IPS DF 6.9 (cell line): ENCODE results near the gene ZNF385D.

Source experiments
- DNase-seq: peaks from one replicate; pipeline ENCODE4 v3.0.0-alpha.2; 2013; ENCODE audit warnings: low read depth, low spot score
- H3K27ac ChIP-seq: one replicate; pipeline ENCODE4 v1.5.1; 2013; ENCODE audit warnings: low read length, control low read depth
- H3K27me3 ChIP-seq: 2 replicates; pipeline ENCODE4 v1.6.1; 2013; ENCODE audit warnings: mild to moderate bottlenecking, low read length; ENCODE audit not compliant: control insufficient read depth, insufficient read depth
- H3K36me3 ChIP-seq: 2 replicates; pipeline ENCODE4 v1.6.1; 2013; ENCODE audit warnings: low read length; ENCODE audit not compliant: control insufficient read depth, insufficient read depth
- H3K4me1 ChIP-seq: 2 replicates; pipeline ENCODE4 v1.6.1; 2013; ENCODE audit warnings: low read length; ENCODE audit not compliant: control insufficient read depth, insufficient read depth
- H3K4me3 ChIP-seq: 2 replicates; pipeline ENCODE4 v1.5.1; 2013; ENCODE audit warnings: mild to moderate bottlenecking, low read length
- H3K9me3 ChIP-seq: 2 replicates; pipeline ENCODE4 v1.6.1; 2013; ENCODE audit warnings: low read length, inconsistent platforms; ENCODE audit not compliant: control insufficient read depth, insufficient read depth
- WGBS: extraction: QIAGEN DNeasy Blood & Tissue Kit; methylation state at CpG from one replicate; pipeline ENCODE4 v1.1.7; 2013; ENCODE audit warnings: mixed read lengths, missing lambda C conversion rate; ENCODE audit not compliant: insufficient read length, insufficient coverage; 5-methylcytosine and 5-hydroxymethylcytosine counted together

ZNF385D gene

DNA sequence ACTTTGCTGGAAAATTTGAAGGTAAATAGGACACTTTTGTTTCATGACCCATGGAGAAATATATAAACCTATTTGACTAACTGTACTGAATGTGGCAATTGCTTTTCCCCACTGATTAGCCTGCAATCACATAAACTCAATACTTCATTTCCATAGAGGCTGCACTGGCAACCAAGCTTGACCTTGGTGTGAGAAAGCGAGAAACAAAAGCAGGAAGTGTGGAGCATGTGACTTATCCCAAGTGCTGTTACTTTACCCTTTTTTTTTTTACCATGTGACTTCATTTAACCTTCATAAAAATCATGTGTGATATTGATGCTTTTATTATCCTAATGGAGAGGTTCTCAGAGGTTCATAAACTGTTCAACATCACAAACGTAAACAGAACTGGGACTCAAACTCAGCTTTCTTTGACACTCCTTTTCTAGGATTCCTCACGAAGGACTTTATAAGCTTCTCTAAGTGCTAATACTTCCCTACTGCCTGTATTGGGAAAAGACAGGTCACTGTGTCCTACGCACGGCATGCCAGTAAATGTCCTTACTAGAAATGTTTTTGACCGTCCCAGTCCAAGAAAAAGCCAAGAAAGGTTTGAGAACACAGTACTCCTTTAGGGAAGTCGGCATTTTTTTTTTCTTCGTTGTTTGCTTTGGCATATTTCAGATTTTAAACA is 34.9 kb upstream of the ZNF385D start:
- no peaks in the 10 kb centered on the region for H3K4me1 ChIP-seq
- H3K27me3 ChIP-seq = no peaks in the 10 kb centered on the region
- WGBS = no CpG with 5 or more reads among the region's 8 CpGs
- no peaks in the 10 kb centered on the region for H3K36me3 ChIP-seq
- no peak overlapping the region for H3K4me3 ChIP-seq
- no peak for DNase-seq
- no peak overlapping the region for H3K27ac ChIP-seq
- no peaks in the 10 kb centered on the region for H3K9me3 ChIP-seq

DNA sequence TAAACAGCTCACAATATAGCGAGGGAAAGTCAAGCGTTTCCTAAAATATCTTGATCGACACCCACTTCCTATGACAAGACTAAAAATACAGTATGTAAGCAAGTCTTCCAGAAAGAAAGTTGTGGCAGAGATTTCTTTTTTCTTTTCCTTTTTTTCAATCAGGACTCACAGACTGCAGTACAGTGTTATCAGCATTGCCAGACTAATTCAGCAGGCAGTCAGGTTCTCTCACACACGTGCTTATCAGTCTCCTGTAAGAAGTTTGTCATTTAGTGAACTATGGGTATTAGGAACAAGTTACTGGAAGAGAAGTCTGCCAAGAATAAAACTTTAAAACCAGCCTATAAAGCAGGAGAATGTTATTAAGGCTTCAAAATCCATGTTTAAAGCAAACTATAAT is 32.8 kb upstream of the ZNF385D start:
- H3K36me3 ChIP-seq = no peaks in the 10 kb centered on the region
- H3K27ac ChIP-seq = no peak overlapping the region
- no CpG with 5 or more reads among the region's 4 CpGs for WGBS
- H3K27me3 ChIP-seq = no peaks in the 10 kb centered on the region
- no peaks in the 10 kb centered on the region for H3K4me1 ChIP-seq
- no peak for DNase-seq
- no peak overlapping the region for H3K4me3 ChIP-seq
- H3K9me3 ChIP-seq = no peaks in the 10 kb centered on the region

- no peak overlapping the region for H3K27ac ChIP-seq
- no peaks in the 10 kb centered on the region for H3K9me3 ChIP-seq
- WGBS = no CpG with 5 or more reads among the region's 2 CpGs
- H3K36me3 ChIP-seq = no peaks in the 10 kb centered on the region
- no peak for DNase-seq
- no peaks in the 10 kb centered on the region for H3K4me1 ChIP-seq
- H3K27me3 ChIP-seq = no peaks in the 10 kb centered on the region
- no peak overlapping the region for H3K4me3 ChIP-seq
These were observed 30.3 kb upstream of the ZNF385D start for GRCh38 chr3:21781355-21781754.

GRCh38 chr3:21779909-21780308 is 28.9 kb upstream of the ZNF385D start:
- WGBS = no CpG with 5 or more reads among the region's 1 CpG

DNA sequence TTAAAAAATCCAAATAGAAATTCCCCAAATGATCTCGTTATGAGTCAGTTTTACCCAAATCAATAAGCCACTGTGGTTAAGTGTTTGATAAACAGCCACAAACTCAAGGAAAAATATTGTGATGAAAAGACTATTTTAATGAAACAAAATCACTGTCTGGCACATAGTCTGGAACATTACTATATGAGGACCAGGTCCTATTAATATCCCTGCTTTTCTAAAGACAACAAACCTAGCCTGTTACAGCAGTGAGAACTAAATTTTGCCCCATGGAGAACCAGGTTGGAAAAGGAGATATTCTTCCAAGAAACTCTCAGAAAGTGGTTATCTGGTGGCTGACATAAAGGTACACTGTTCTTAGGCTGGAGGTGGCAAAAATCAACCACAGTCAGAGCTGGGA is 27.7 kb upstream of the ZNF385D start:
- H3K36me3 ChIP-seq = no peaks in the 10 kb centered on the region
- DNase-seq = no peak
- H3K27me3 ChIP-seq = no peaks in the 10 kb centered on the region
- no peaks in the 10 kb centered on the region for H3K9me3 ChIP-seq
- WGBS = no CpG with 5 or more reads among the region's 1 CpG
- H3K4me3 ChIP-seq = no peak overlapping the region
- H3K27ac ChIP-seq = no peak overlapping the region
- no peaks in the 10 kb centered on the region for H3K4me1 ChIP-seq

More at GRCh38 chr3:21779909-21780308, 28.9 kb upstream of the ZNF385D start:
- Histone ChIP-seq H3K4me3 (no peak overlapping the region), H3K27ac (no peak overlapping the region), H3K36me3 (no peaks in the 10 kb centered on the region), H3K9me3 (no peaks in the 10 kb centered on the region), H3K4me1 (no peaks in the 10 kb centered on the region), H3K27me3 (no peaks in the 10 kb centered on the region)
- DNase-seq = no peak

DNA sequence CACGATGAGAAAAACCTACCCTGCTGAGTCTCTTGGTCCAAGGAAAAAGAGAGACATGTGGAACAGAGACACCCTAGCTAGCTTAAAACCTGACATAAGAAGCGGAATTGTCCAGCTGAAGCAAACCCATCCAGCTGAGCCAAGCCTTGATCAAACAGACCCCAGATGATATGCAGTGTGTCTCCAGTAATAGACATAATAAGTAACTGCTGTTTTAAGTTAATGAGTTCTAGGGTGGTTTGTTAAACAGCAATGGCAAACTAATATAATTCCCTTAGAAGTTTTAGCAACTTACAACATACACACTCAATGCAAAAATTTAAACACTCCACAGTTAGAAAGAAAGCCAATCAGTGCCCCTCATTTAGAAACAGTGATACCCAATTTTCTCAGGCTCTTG is 26.8 kb upstream of the ZNF385D start:
- Histone ChIP-seq H3K27ac (no peak overlapping the region), H3K4me1 (no peaks in the 10 kb centered on the region), H3K36me3 (no peaks in the 10 kb centered on the region), H3K9me3 (no peaks in the 10 kb centered on the region), H3K27me3 (no peaks in the 10 kb centered on the region), H3K4me3 (no peak overlapping the region)
- no CpG with 5 or more reads among the region's 2 CpGs for WGBS
- no peak for DNase-seq

DNA sequence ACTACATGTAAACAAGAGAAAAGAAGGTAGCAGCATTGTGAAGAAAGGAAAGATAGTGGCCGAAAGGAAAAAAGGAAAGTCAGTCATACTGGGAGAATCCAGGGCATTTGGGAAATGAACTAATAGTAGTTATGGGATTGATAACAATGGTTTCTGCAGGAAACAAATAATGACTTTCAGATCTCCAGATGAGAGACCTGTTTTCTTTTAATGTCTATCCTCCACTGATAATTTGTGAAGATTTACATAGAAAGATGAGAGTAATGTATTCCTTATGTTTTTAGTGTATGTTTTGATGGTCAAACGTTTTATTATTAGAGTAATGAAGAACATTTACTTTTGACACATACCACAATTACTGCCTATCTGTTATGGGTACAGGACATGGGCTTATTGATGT is 15.0 kb upstream of the ZNF385D start:
- Histone ChIP-seq H3K9me3 (no peaks in the 10 kb centered on the region), H3K4me1 (no peaks in the 10 kb centered on the region), H3K4me3 (no peak overlapping the region), H3K27me3 (no peaks in the 10 kb centered on the region), H3K27ac (no peak overlapping the region), H3K36me3 (no peaks in the 10 kb centered on the region)
- no peak for DNase-seq
- no CpG with 5 or more reads among the region's 2 CpGs for WGBS

GRCh38 chr3:21755896-21756295 is 4.9 kb upstream of the ZNF385D start:
- Histone ChIP-seq H3K27ac (no peak overlapping the region), H3K4me3 (no peak overlapping the region), H3K9me3 (no peaks in the 10 kb centered on the region), H3K27me3 (no peaks in the 10 kb centered on the region), H3K36me3 (no peaks in the 10 kb centered on the region), H3K4me1 (no peaks in the 10 kb centered on the region)
- no peak for DNase-seq
- no CpG with 5 or more reads among the region's 5 CpGs for WGBS

DNA sequence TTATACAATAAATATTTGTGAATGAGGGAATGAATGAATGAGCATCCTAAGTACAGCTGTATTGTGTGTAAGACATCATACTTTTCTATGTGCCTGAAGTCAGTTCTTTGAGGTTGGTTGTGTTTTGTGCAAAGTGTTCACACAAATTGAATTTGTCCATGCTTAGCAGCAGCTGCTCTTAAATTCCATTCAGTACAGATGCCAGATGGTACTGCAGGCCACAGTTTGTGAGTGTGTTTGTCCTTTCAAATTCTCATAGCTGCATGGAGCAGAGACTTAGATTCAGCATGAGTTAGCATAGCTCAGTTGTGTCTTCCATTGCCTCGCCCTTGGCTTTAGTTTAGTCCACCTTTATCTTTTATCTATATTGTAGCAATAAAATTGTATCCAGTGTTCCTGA is 3.8 kb upstream of the ZNF385D start:
- Histone ChIP-seq H3K36me3 (no peaks in the 10 kb centered on the region), H3K4me1 (no peaks in the 10 kb centered on the region; the same call in 1 of the 2 replicates), H3K4me3 (no peak overlapping the region), H3K27ac (no peak overlapping the region), H3K9me3 (no peaks in the 10 kb centered on the region), H3K27me3 (no peaks in the 10 kb centered on the region)
- no peak for DNase-seq
- no CpG with 5 or more reads among the region's 1 CpG for WGBS

- H3K4me3 ChIP-seq = no peak overlapping the region
- H3K27me3 ChIP-seq = no peaks in the 10 kb centered on the region
- no peaks in the 10 kb centered on the region; the same call in 1 of the 2 replicates for H3K4me1 ChIP-seq
- H3K36me3 ChIP-seq = no peaks in the 10 kb centered on the region
- WGBS = no CpG with 5 or more reads among the region's 3 CpGs
- H3K9me3 ChIP-seq = no peaks in the 10 kb centered on the region
- H3K27ac ChIP-seq = no peak overlapping the region
- DNase-seq = no peak
These were observed 1.8 kb upstream of the ZNF385D start for GRCh38 chr3:21752749-21753347.

DNA sequence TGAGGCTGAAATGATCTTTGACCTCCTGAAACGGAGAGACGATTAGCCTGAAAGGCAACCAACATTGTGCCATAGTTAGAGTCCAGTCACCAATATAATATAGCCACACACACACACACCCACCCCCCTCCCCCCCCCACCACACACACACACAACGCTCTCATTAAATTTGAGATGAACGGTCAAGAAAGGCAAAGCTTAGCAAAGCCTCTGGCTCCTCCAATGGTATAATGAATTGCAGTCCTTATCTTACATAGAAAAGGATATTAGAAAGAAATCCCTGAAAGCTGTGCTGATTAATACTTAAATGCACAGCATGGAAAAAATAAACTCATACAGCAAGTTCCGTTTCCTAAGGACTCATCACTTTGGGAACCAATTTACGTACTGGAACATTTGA is 876 bp upstream of the ZNF385D start:
- no peaks in the 10 kb centered on the region for H3K9me3 ChIP-seq
- no peak for DNase-seq
- H3K4me3 ChIP-seq = no peak overlapping the region
- no CpG with 5 or more reads among the region's 6 CpGs for WGBS
- no peaks in the 10 kb centered on the region; the same call in 1 of the 2 replicates for H3K4me1 ChIP-seq
- no peak overlapping the region for H3K27ac ChIP-seq
- H3K36me3 ChIP-seq = no peaks in the 10 kb centered on the region
- no peaks in the 10 kb centered on the region for H3K27me3 ChIP-seq
